ENCODE results near the gene TRIM2.

DNA sequence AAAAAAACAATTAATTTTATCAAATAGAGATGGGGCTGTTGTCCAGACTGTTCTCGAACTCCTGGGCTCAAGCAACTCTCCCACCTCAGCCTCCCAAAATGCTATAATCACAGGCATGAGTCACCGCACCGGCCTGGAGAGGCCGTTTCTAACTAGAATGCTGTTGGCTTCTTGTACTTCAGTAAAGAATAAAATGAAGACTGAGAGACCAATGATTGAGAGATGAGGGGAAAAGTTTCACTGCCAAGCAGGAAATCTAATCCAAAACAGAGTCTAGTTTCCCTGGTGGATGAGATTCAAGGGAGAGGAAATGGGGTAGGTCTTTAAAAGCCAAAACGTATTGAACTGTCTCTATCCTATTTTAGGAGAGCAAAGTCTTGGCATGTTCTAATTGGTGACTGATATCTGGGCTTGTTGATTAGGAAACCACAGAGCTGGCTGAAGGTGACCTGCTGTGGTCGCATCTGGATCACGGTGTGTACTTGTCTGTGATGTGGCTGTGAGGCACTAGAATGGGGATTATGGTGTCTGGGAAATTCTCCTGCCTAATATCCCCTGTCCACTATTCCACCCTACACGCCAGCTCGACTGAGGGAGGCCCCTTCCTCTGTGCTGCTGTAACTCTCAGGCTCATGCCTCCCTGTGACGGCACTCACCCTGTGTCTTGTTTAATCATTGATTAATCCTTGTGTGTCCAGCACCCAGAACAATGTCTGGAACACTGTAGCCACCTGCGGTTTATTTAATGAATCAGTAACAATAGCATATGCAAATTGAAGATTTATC lies 15.0 kb upstream of the TRIM2 start:
- no peak for TF ChIP-seq EZH2 (IDR thresholded peaks at IDR 0.05)
- TF ChIP-seq SP1 (IDR thresholded peaks at IDR 0.05; ENCODE audit: low read depth), result no peak
- TF ChIP-seq, protein P1, sequence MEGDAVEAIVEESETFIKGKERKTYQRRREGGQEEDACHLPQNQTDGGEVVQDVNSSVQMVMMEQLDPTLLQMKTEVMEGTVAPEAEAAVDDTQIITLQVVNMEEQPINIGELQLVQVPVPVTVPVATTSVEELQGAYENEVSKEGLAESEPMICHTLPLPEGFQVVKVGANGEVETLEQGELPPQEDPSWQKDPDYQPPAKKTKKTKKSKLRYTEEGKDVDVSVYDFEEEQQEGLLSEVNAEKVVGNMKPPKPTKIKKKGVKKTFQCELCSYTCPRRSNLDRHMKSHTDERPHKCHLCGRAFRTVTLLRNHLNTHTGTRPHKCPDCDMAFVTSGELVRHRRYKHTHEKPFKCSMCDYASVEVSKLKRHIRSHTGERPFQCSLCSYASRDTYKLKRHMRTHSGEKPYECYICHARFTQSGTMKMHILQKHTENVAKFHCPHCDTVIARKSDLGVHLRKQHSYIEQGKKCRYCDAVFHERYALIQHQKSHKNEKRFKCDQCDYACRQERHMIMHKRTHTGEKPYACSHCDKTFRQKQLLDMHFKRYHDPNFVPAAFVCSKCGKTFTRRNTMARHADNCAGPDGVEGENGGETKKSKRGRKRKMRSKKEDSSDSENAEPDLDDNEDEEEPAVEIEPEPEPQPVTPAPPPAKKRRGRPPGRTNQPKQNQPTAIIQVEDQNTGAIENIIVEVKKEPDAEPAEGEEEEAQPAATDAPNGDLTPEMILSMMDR (IDR thresholded peaks at IDR 0.05 in 2 of 3, conservative IDR thresholded peaks at IDR 0.05 in 1 of 3; ENCODE audit: borderline replicate concordance in 1 of 3, insufficient read depth in 1 of 3, low read depth in 2 of 3, low read length in 2 of 3), result no peak
- TF ChIP-seq ZNF274 (IDR thresholded peaks at IDR 0.05; ENCODE audit: low read depth, low read length), result no peak
- no peak for TF ChIP-seq FOSL1 (IDR thresholded peaks at IDR 0.05; ENCODE audit: low read depth)
- no peak for TF ChIP-seq POLR2A (IDR thresholded peaks at IDR 0.05; ENCODE audit: borderline replicate concordance, extremely low read depth, insufficient read depth, insufficient read length)
- TF ChIP-seq, protein P2, sequence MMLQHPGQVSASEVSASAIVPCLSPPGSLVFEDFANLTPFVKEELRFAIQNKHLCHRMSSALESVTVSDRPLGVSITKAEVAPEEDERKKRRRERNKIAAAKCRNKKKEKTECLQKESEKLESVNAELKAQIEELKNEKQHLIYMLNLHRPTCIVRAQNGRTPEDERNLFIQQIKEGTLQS (IDR thresholded peaks at IDR 0.05), result no peak

Data from HCT116 (cell line).